ENCODE results near the gene RPL28.
"Not testable (repeated sequence)": the region's sequence is repeated elsewhere in the genome, so short reads cannot be mapped to it uniquely, and the experiment has no call there.

RPL28 gene

GRCh38 chr19:55426042-55426441, 40.3 kb downstream of the RPL28 start:
- no peak for DNase-seq (ENCODE audit: low read depth)

GRCh38 chr19:55431183-55431582, 45.5 kb downstream of the RPL28 start:
- DNase-seq (ENCODE audit: low read depth) = no peak

- no peak for DNase-seq (ENCODE audit: low read depth)
These were observed 46.7 kb downstream of the RPL28 start for GRCh38 chr19:55432241-55432959.

GRCh38 chr19:55433292-55433691, 47.6 kb downstream of the RPL28 start:
- no peak for DNase-seq (ENCODE audit: low read depth)

GRCh38 chr19:55434356-55434919, 48.7 kb downstream of the RPL28 start:
- no peak for DNase-seq (ENCODE audit: low read depth)

GRCh38 chr19:55435020-55435419, 49.3 kb downstream of the RPL28 start:
- DNase-seq (ENCODE audit: low read depth) = no peak

GRCh38 chr19:55436847-55437246, 51.1 kb downstream of the RPL28 start:
- no peak for DNase-seq (ENCODE audit: low read depth)

- no peak for DNase-seq (ENCODE audit: low read depth)
These were observed 51.7 kb downstream of the RPL28 start for GRCh38 chr19:55437410-55437809.

GRCh38 chr19:55439052-55439451, 53.3 kb downstream of the RPL28 start:
- no peak for DNase-seq (ENCODE audit: low read depth)

GRCh38 chr19:55440411-55441105, 54.8 kb downstream of the RPL28 start:
- DNase-seq (ENCODE audit: low read depth) = no peak

GRCh38 chr19:55441319-55441691, 55.6 kb downstream of the RPL28 start:
- no peak for DNase-seq (ENCODE audit: low read depth)

- DNase-seq (ENCODE audit: low read depth) = no peak
These were observed 56.1 kb downstream of the RPL28 start for GRCh38 chr19:55441692-55442321.

- DNase-seq (ENCODE audit: low read depth) = no peak
These were observed 56.7 kb downstream of the RPL28 start for GRCh38 chr19:55442372-55442961.

- no peak for DNase-seq (ENCODE audit: low read depth)
These were observed 57.5 kb downstream of the RPL28 start, which contains the start of gene SHISA7 for GRCh38 chr19:55443045-55443823. TSS of gene SHISA7 (minus strand) at chr19:55443300. CDS start at chr19:55442863, 437 bp downstream.

GRCh38 chr19:55443824-55444480, 58.2 kb downstream of the RPL28 start:
- DNase-seq (ENCODE audit: low read depth) = no peak

- DNase-seq (ENCODE audit: low read depth) = no peak
These were observed 58.9 kb downstream of the RPL28 start for GRCh38 chr19:55444646-55445045.

- DNase-seq (ENCODE audit: low read depth) = no peak
These were observed 60.3 kb downstream of the RPL28 start for GRCh38 chr19:55446060-55446459.

GRCh38 chr19:55447421-55448174, 61.9 kb downstream of the RPL28 start:
- DNase-seq (ENCODE audit: low read depth) = no peak

GRCh38 chr19:55448175-55448490, 62.4 kb downstream of the RPL28 start:
- not testable (repeated sequence) for DNase-seq (ENCODE audit: low read depth)

GRCh38 chr19:55449469-55449868, 63.7 kb downstream of the RPL28 start:
- DNase-seq (ENCODE audit: low read depth) = no peak
